ENCODE data around the gene ETFA. TPM values are rescaled to one million over a fixed set of nuclear protein-coding genes. Genes with fewer than 3 reads are reported as not detected.

ETFA gene
- total RNA-seq, 1 donor from 2014 or later: 511 TPM

DNA sequence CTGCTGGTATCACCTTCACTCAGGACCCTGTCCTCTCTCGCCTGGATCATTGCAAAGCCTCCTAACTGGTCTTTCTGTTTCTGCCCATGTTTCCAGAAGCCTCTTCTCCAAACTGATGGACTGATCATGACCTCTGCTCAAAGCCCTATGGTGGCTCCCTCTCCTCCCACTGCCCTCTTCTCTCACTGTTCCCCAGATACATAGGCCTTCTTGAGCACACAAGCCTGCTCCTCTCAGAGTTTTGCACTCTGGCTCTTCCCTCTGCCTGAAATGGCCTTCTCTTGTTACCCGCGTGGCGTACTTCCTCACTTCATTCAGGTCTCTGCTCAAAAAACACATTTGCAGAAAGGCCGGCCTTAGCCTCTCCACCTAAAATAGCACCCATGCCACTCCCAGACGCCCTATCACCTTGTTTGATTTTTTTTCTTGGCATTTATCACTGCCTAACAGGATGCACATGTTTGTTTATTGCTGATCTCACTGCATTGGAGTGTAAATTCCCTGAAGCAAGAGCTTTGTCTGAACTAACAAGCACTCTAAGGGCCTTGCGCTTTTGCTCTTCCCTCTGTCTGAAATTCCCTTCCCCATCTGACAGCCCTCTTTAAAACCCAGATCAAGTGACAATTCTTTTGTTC, 1.4 kb upstream of the ETFA start:
- intact Hi-C loops (cut with micrococcal nuclease): no loop called here
- H3K9me3 ChIP-seq (replicated peaks): no peaks in the 10 kb centered on the region
- H3K27ac ChIP-seq (replicated peaks): peak overlapping the region; percentile 92
- DNase-seq: no peak
- H3K27me3 ChIP-seq (ENCODE audit: low read depth): no peaks in the 10 kb centered on the region
- no peak overlapping the region for H3K4me3 ChIP-seq
- H3K36me3 ChIP-seq: no peaks in the 10 kb centered on the region
- H3K4me1 ChIP-seq: peaks cover 51% of the 10 kb centered on the region
- TF ChIP-seq, protein P1, sequence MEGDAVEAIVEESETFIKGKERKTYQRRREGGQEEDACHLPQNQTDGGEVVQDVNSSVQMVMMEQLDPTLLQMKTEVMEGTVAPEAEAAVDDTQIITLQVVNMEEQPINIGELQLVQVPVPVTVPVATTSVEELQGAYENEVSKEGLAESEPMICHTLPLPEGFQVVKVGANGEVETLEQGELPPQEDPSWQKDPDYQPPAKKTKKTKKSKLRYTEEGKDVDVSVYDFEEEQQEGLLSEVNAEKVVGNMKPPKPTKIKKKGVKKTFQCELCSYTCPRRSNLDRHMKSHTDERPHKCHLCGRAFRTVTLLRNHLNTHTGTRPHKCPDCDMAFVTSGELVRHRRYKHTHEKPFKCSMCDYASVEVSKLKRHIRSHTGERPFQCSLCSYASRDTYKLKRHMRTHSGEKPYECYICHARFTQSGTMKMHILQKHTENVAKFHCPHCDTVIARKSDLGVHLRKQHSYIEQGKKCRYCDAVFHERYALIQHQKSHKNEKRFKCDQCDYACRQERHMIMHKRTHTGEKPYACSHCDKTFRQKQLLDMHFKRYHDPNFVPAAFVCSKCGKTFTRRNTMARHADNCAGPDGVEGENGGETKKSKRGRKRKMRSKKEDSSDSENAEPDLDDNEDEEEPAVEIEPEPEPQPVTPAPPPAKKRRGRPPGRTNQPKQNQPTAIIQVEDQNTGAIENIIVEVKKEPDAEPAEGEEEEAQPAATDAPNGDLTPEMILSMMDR (IDR thresholded peaks at IDR 0.05; ENCODE audit: borderline replicate concordance): no peak

DNA sequence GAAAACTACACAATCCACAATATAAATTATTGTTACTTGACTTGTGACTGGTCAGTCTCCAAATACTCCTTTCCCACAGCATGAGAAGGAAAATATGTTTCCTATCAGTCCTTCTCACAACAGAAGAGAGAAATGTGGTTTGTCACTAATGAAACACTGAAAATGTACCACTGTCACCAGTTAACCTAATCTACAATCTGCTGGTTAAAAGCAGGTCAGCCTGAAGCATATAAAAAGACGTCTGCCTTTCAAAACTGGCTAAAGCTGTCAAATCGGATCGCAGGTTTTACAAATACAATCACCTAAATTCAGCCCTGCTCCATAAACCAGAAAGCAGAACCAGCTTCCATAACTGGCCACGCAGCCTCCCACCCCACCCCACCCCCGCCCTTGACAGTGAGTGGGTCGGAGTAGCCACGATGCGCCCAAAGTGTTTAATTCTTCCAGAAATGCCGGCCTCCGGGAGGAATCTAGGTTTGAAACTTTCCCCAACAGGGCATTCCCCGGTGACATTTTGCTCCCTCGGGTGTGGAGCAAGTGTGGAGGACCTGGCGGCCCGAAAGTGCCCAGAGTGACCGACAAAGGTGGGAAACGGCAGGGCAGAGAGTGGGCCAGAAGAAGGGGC, 682 bp downstream of the ETFA start:
- Histone ChIP-seq H3K36me3 (no peaks in the 10 kb centered on the region), H3K4me3 (peak overlapping the region; percentile 80), H3K9me3 (replicated peaks) (no peaks in the 10 kb centered on the region), H3K27me3 (ENCODE audit: low read depth) (no peaks in the 10 kb centered on the region), H3K27ac (replicated peaks) (peak overlapping the region; percentile 92), H3K4me1 (peaks cover 70% of the 10 kb centered on the region)
- intact Hi-C loops (cut with micrococcal nuclease): no loop called here
- DNase-seq: no peak
- TF ChIP-seq, protein P1 (IDR thresholded peaks at IDR 0.05; ENCODE audit: borderline replicate concordance): no peak

DNA sequence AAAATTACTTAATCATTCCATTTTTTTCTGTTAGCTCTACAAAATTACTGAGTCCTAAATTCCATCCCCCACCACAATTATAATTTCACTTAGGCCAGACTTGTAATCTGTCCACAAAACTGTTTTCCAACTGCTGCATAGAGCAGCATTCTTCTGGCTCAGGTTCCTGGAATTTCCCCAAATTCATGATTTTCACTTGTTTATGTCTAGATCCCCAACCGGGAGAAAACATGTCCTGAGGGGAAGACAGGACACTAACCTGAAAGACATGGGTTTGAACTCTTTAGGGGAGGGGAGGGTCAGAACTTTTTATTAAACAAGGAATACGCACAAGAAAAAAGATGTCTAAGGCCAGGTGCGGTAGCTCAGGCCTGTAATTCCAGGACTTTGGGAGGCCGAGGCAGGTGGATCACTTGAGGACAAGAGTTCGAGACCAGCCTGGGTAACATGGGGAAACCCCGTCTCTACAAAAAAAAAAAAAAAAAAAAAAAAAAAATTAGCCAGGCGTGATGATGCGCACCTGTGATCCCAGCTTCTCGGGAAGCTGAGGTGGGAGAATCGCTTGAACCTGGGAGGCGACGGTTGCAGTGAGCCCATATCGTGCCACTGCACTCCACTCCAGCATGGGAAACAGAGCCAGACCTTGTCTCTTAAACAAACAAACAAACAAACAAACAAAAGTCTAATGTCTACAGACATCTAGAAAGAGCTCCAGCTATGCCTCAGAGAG, 1.5 kb downstream of the ETFA start:
- Histone ChIP-seq H3K4me3 (peak overlapping the region; percentile 80), H3K27ac (replicated peaks) (peak overlapping the region; percentile 92), H3K4me1 (peaks cover 76% of the 10 kb centered on the region), H3K9me3 (replicated peaks) (no peaks in the 10 kb centered on the region), H3K27me3 (ENCODE audit: low read depth) (no peaks in the 10 kb centered on the region), H3K36me3 (no peaks in the 10 kb centered on the region)
- TF ChIP-seq, protein P1 (IDR thresholded peaks at IDR 0.05; ENCODE audit: borderline replicate concordance): no peak
- no peak for DNase-seq
- intact Hi-C loops (cut with micrococcal nuclease): no loop called here

DNA sequence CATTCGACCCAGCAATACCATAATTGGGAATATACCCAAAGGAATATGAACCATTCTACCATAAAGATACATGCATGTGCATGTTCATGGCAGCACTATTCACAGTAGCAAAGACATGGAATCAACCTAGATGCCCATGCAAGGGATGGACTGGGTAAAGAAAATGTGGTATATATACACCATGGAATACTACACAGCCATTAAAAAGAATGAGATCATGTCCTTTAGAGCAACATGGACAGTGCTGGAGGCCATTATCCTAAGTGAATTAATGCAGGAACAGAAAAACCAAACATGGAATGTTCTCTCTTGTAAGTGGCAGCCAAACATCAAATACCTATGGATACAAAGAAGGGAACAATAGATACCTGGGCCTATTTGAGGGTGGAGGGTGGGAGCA, 7.4 kb downstream of the ETFA start:
- intact Hi-C loops (cut with micrococcal nuclease): no loop called here
- Histone ChIP-seq H3K9me3 (replicated peaks) (peaks cover 2% of the 10 kb centered on the region), H3K27me3 (ENCODE audit: low read depth) (no peaks in the 10 kb centered on the region), H3K36me3 (no peaks in the 10 kb centered on the region), H3K4me1 (peaks cover 51% of the 10 kb centered on the region), H3K27ac (replicated peaks) (no peak overlapping the region), H3K4me3 (no peak overlapping the region)
- no peak for DNase-seq
- TF ChIP-seq, protein P1 (IDR thresholded peaks at IDR 0.05; ENCODE audit: borderline replicate concordance): no peak

DNA sequence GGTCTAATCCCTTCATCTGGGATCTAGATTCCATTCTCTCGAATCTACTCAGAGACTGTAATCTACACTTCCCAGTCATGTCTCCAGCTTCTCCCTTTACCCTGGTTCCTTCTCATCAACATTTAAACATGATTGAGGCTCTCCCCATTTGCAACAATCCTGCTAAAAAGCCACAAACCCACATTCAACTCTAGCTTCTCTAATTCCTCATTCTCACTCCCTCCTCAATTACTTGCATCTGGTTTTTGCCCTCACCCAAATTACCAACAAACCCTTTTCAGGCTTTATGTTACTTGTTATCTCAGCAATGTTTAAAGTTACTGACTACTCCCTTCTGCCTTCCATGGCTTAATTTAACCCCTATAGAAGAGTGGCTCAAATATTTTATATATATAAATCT, 11.5 kb downstream of the ETFA start:
- intact Hi-C loops (cut with micrococcal nuclease): no loop called here
- Histone ChIP-seq H3K9me3 (replicated peaks) (peaks cover 2% of the 10 kb centered on the region), H3K4me3 (no peak overlapping the region), H3K36me3 (no peaks in the 10 kb centered on the region), H3K27me3 (ENCODE audit: low read depth) (no peaks in the 10 kb centered on the region), H3K27ac (replicated peaks) (no peak overlapping the region), H3K4me1 (peaks cover 26% of the 10 kb centered on the region)
- no peak for DNase-seq
- TF ChIP-seq, protein P1 (IDR thresholded peaks at IDR 0.05; ENCODE audit: borderline replicate concordance): no peak

Measured in left ventricle myocardium inferior (tissue), 1 donor.